Measurements from ENCODE around the gene FBXO46. TPM values are rescaled to one million over a fixed set of nuclear protein-coding genes. Genes with fewer than 3 reads are reported as not detected.

FBXO46 gene
- total RNA-seq, 2 donors from 2014 or later = 21.8 to 26.7 TPM

GRCh38 chr19:45768655-45768983, 37.9 kb upstream of the FBXO46 start:
- Histone ChIP-seq H3K9me3 (no peaks in the 10 kb centered on the region), H3K36me3 (no peaks in the 10 kb centered on the region), H3K4me3 (peak overlapping the region; percentile 79 to 83), H3K4me1 (replicated peaks) (peaks cover 34% of the 10 kb centered on the region), H3K27ac (peak overlapping the region; percentile 97 to 99), H3K27me3 (replicated peaks; ENCODE audit: insufficient read depth) (no peaks in the 10 kb centered on the region)
- intact Hi-C loops (cut with DNase I) = loop anchor here (5.0 kb wide), 2 partner anchors 51 to 76 kb away; partner anchors contain the start of genes QPCTL and SNRPD2
- DNase-seq (ENCODE audit: low spot score) = no peak
- TF ChIP-seq POLR2AphosphoS5 (IDR thresholded peaks at IDR 0.05) (no peak), POLR2A (IDR thresholded peaks at IDR 0.05) (no peak), CTCF (IDR thresholded peaks at IDR 0.05) (no peak)
- 1% methylated on average over 33 of the region's 33 CpGs for WGBS

GRCh38 chr19:45767881-45768654, 37.4 kb upstream of the FBXO46 start:
- intact Hi-C loops (cut with DNase I) = loop anchor here (5.0 kb wide), 2 partner anchors 51 to 76 kb away; partner anchors contain the start of genes QPCTL and SNRPD2
- peaks cover 34% of the 10 kb centered on the region for H3K4me1 ChIP-seq (replicated peaks)
- under 1% methylated on average over 64 of the region's 102 CpGs for WGBS
- DNase-seq (ENCODE audit: low spot score) = peak; percentile 73
- H3K36me3 ChIP-seq = no peaks in the 10 kb centered on the region
- peak overlapping the region; percentile 97 to 99 for H3K27ac ChIP-seq
- H3K27me3 ChIP-seq (replicated peaks; ENCODE audit: insufficient read depth) = no peaks in the 10 kb centered on the region
- H3K9me3 ChIP-seq = no peaks in the 10 kb centered on the region
- H3K4me3 ChIP-seq = peak overlapping the region; percentile 79 to 83
- TF ChIP-seq POLR2A (IDR thresholded peaks at IDR 0.05) = peak; percentile 28
- peak in 1 of 4 experiments; percentile 6 for TF ChIP-seq CTCF (IDR thresholded peaks at IDR 0.05)
- peak; percentile 49 for TF ChIP-seq POLR2AphosphoS5 (IDR thresholded peaks at IDR 0.05)

- Histone ChIP-seq H3K4me1 (replicated peaks) (peaks cover 34% of the 10 kb centered on the region), H3K27ac (peak overlapping the region; percentile 97 to 99), H3K4me3 (peak overlapping the region; percentile 79 to 83), H3K9me3 (no peaks in the 10 kb centered on the region), H3K36me3 (no peaks in the 10 kb centered on the region), H3K27me3 (replicated peaks; ENCODE audit: insufficient read depth) (no peaks in the 10 kb centered on the region)
- WGBS = under 1% methylated on average over 31 of the region's 31 CpGs
- peak in 1 of 4 experiments; percentile 6 for TF ChIP-seq CTCF (IDR thresholded peaks at IDR 0.05)
- TF ChIP-seq POLR2A (IDR thresholded peaks at IDR 0.05) = peak; percentile 91
- TF ChIP-seq POLR2AphosphoS5 (IDR thresholded peaks at IDR 0.05) = peak; percentile 91
- intact Hi-C loops (cut with DNase I) = loop anchor here (5.0 kb wide), 2 partner anchors 50 to 75 kb away; partner anchors contain the start of genes QPCTL and SNRPD2
- peak; percentile 83 for DNase-seq (ENCODE audit: low spot score)
Measured at GRCh38 chr19:45767410-45767880, 36.7 kb upstream of the FBXO46 start.

- peak overlapping the region; percentile 97 to 99 for H3K27ac ChIP-seq
- 7% methylated on average over 22 of the region's 24 CpGs for WGBS
Measured at GRCh38 chr19:45766869-45767346, 36.2 kb upstream of the FBXO46 start.

More at GRCh38 chr19:45766869-45767346, 36.2 kb upstream of the FBXO46 start:
- H3K36me3 ChIP-seq = no peaks in the 10 kb centered on the region
- H3K27me3 ChIP-seq (replicated peaks; ENCODE audit: insufficient read depth) = no peaks in the 10 kb centered on the region
- TF ChIP-seq CTCF (IDR thresholded peaks at IDR 0.05) = no peak
- no peak for TF ChIP-seq POLR2A (IDR thresholded peaks at IDR 0.05)
- TF ChIP-seq POLR2AphosphoS5 (IDR thresholded peaks at IDR 0.05) = no peak
- no peak for DNase-seq (ENCODE audit: low spot score)
- no peaks in the 10 kb centered on the region for H3K9me3 ChIP-seq
- peak overlapping the region; percentile 79 to 83 for H3K4me3 ChIP-seq
- intact Hi-C loops (cut with DNase I) = loop anchor here (5.0 kb wide), 2 partner anchors 50 to 75 kb away; partner anchors contain the start of genes QPCTL and SNRPD2
- H3K4me1 ChIP-seq (replicated peaks) = peaks cover 34% of the 10 kb centered on the region
